H1 (cell line): ENCODE data around the gene NDUFS4. TPM values are rescaled to one million over a fixed set of nuclear protein-coding genes. Genes with fewer than 3 reads are reported as not detected.

ENCODE experiments used
- CTCF ChIA-PET: fragments of 300-600 bp; sonication (Branson Sonifier 250); formaldehyde crosslinking; loops from one replicate; lab custom pipeline; 2021; ENCODE audit not compliant: partially characterized antibody; lab: Charles Lee
- POLR2A ChIA-PET: fragments of 300-600 bp; sonication (Branson Sonifier 250); formaldehyde crosslinking; loops from one replicate; lab custom pipeline; 2021; ENCODE audit warnings: inconsistent platforms; ENCODE audit not compliant: partially characterized antibody; lab: Charles Lee
- DNase-seq, 2 experiments: peaks; one replicate each; pipeline versions ENCODE4 v3.0.0 to v3.0.0-alpha.2; 2010 to 2022; ENCODE audit warnings: low spot score in 2 of 2, low read depth in 1 of 2, mixed read lengths in 1 of 2
- FAIRE-seq: peaks from 2 replicates; lab custom pipeline; 2011; peaks lifted over from hg19 to GRCh38; lab: Jason Lieb, UNC
- H2AFZ ChIP-seq: 2 replicates; pipeline ENCODE4 v1.8.1; 2012; ENCODE audit warnings: low read length, inconsistent platforms
- H2AK5ac ChIP-seq: 2 replicates; pipeline ENCODE4 v1.6.1; 2013; ENCODE audit warnings: low read depth, low read length
- H2BK120ac ChIP-seq: replicated peaks from 2 replicates; pipeline ENCODE3; 2013; ENCODE audit warnings: low read depth, low read length, inconsistent platforms
- H2BK12ac ChIP-seq: 2 replicates; pipeline ENCODE4 v1.6.1; 2013; ENCODE audit warnings: low read depth, low read length
- H2BK15ac ChIP-seq: 2 replicates; pipeline ENCODE4 v1.6.1; 2013; ENCODE audit warnings: low read length
- H2BK20ac ChIP-seq: 2 replicates; pipeline ENCODE4 v1.6.1; 2013; ENCODE audit warnings: low read length
- H2BK5ac ChIP-seq: 2 replicates; pipeline ENCODE4 v1.6.1; 2013; ENCODE audit warnings: low read depth, low read length
- H3K14ac ChIP-seq: 2 replicates; pipeline ENCODE4 v1.6.1; 2013; ENCODE audit warnings: inconsistent platforms; ENCODE audit not compliant: insufficient read length
- H3K18ac ChIP-seq: 2 replicates; pipeline ENCODE4 v1.6.1; 2013; ENCODE audit warnings: low read length; ENCODE audit errors: extremely low read depth
- H3K23ac ChIP-seq: 2 replicates; pipeline ENCODE4 v1.6.1; 2013; ENCODE audit warnings: inconsistent platforms; ENCODE audit not compliant: insufficient read length
- H3K23me2 ChIP-seq: 2 replicates; pipeline ENCODE4 v1.6.1; 2013; ENCODE audit warnings: low read depth, low read length
- H3K27ac ChIP-seq: 2 replicates; pipeline ENCODE4 v1.6.1; 2011; ENCODE audit warnings: low read depth, low read length, inconsistent platforms
- H3K27me3 ChIP-seq, 4 experiments: replicated peaks in 1 of 4; 1 replicate in 1 of 4; 2 replicates in 3 of 4; pipeline versions ENCODE4 v1.6.1 to v1.8.1; 2011 to 2013; ENCODE audit warnings: low read length in 3 of 4, mild to moderate bottlenecking in 3 of 4, inconsistent platforms in 2 of 4, mixed read lengths in 2 of 4, moderate library complexity in 1 of 4; ENCODE audit not compliant: control insufficient read depth in 3 of 4, insufficient read depth in 3 of 4; ENCODE audit errors: extremely low read depth in 1 of 4
- H3K36me3 ChIP-seq, 4 experiments: 2 replicates each; pipeline versions ENCODE4 v1.6.1 to v1.8.1; 2011 to 2013; ENCODE audit warnings: mild to moderate bottlenecking in 4 of 4, low read length in 3 of 4, moderate library complexity in 2 of 4, control low read depth in 1 of 4, inconsistent platforms in 1 of 4; ENCODE audit not compliant: insufficient read depth in 4 of 4, control insufficient read depth in 2 of 4
- H3K4ac ChIP-seq: replicated peaks from 2 replicates; pipeline ENCODE3; 2013; ENCODE audit warnings: low read length, low read depth, mixed read lengths, inconsistent platforms; ENCODE audit not compliant: insufficient read length
- H3K4me1 ChIP-seq, 4 experiments: replicated peaks in 1 of 4; 1 replicate in 1 of 4; 2 replicates in 3 of 4; pipeline versions ENCODE4 v1.6.1 to v1.8.1; 2011 to 2013; ENCODE audit warnings: low read length in 3 of 4, inconsistent platforms in 2 of 4, mixed read lengths in 1 of 4; ENCODE audit not compliant: insufficient read depth in 4 of 4, control insufficient read depth in 3 of 4
- H3K4me2 ChIP-seq, 2 experiments: 2 replicates each; pipeline versions ENCODE4 v1.6.1 to v1.8.1; 2011 to 2013; ENCODE audit warnings: low read depth in 2 of 2, low read length in 2 of 2, control low read depth in 1 of 2, inconsistent platforms in 1 of 2, mild to moderate bottlenecking in 1 of 2; ENCODE audit not compliant: insufficient read depth in 1 of 2
- H3K4me3 ChIP-seq, 4 experiments: fragments of 200-600, 300-600 bp in 1 of 4; sonication (generic), shearing (Covaris generic), sonication (Bioruptor Twin) in 1 of 4; 2 replicates each; pipeline versions ENCODE4 v1.5.1 to v1.8.1; 2011 to 2016; ENCODE audit warnings: low read length in 4 of 4, low read depth in 3 of 4, control low read depth in 2 of 4, inconsistent platforms in 2 of 4, mild to moderate bottlenecking in 2 of 4, mixed read lengths in 1 of 4, moderate library complexity in 1 of 4; ENCODE audit not compliant: insufficient read depth in 2 of 4; ENCODE audit errors: extremely low read depth in 1 of 4
- H3K56ac ChIP-seq: replicated peaks from 2 replicates; pipeline ENCODE3; 2013; ENCODE audit warnings: low read depth, mild to moderate bottlenecking, mixed read lengths, low read length, inconsistent platforms; ENCODE audit not compliant: insufficient read length
- H3K79me1 ChIP-seq: 2 replicates; pipeline ENCODE4 v1.6.1; 2013; ENCODE audit warnings: low read depth, low read length, control low read depth
- H3K79me2 ChIP-seq, 2 experiments: 2 replicates each; pipeline versions ENCODE4 v1.6.1 to v1.8.1; 2012 to 2013; ENCODE audit warnings: low read length in 2 of 2, mild to moderate bottlenecking in 2 of 2, inconsistent platforms in 1 of 2; ENCODE audit not compliant: insufficient read depth in 2 of 2, control insufficient read depth in 1 of 2
- H3K9ac ChIP-seq, 4 experiments: replicated peaks in 1 of 4; 1 replicate in 1 of 4; 2 replicates in 3 of 4; pipeline versions ENCODE4 v1.6.1 to v1.8.1; 2011 to 2013; ENCODE audit warnings: low read depth in 3 of 4, low read length in 3 of 4, control low read depth in 2 of 4, mild to moderate bottlenecking in 2 of 4, moderate library complexity in 2 of 4, inconsistent platforms in 1 of 4; ENCODE audit errors: extremely low read depth in 1 of 4
- H3K9me3 ChIP-seq, 2 experiments: 2 replicates each; pipeline versions ENCODE4 v1.6.1 to v1.8.1; 2012 to 2013; ENCODE audit warnings: mild to moderate bottlenecking in 2 of 2, moderate library complexity in 2 of 2, control low read depth in 1 of 2, inconsistent platforms in 1 of 2, low read depth in 1 of 2, low read length in 1 of 2, mixed read lengths in 1 of 2; ENCODE audit not compliant: insufficient read depth in 2 of 2
- H4K20me1 ChIP-seq, 2 experiments: replicated peaks in 1 of 2; 2 replicates each; pipeline versions ENCODE3 to v1.8.1; 2011 to 2013; ENCODE audit warnings: inconsistent platforms in 2 of 2, low read length in 2 of 2, mild to moderate bottlenecking in 1 of 2; ENCODE audit not compliant: insufficient read depth in 2 of 2, control insufficient read depth in 1 of 2
- H4K5ac ChIP-seq: 2 replicates; pipeline ENCODE4 v1.6.1; 2013; ENCODE audit warnings: low read length, low read depth, mixed read lengths, inconsistent platforms; ENCODE audit not compliant: insufficient read length
- H4K8ac ChIP-seq: 2 replicates; pipeline ENCODE4 v1.8.0; 2013; ENCODE audit warnings: mild to moderate bottlenecking, moderate library complexity, low read length, inconsistent platforms; ENCODE audit not compliant: insufficient read depth; ENCODE audit errors: extremely low read depth
- H4K91ac ChIP-seq: replicated peaks from 2 replicates; pipeline ENCODE3; 2013; ENCODE audit warnings: low read length, mixed read lengths, inconsistent platforms; ENCODE audit not compliant: insufficient read length
- CBX8 ChIP-seq: fragments of 300-800, 300-1000 bp; sonication (generic); IDR thresholded peaks from 2 replicates; pipeline ENCODE4 v1.7.1; 2016; ENCODE audit warnings: low read depth, low read length, borderline replicate concordance
- CEBPB ChIP-seq: IDR thresholded peaks from 2 replicates; pipeline ENCODE4 v1.6.1; 2012; ENCODE audit warnings: low read depth, low read length
- CHD2 ChIP-seq: IDR thresholded peaks from 2 replicates; pipeline ENCODE4 v1.6.1; 2012; ENCODE audit warnings: low read length, improper control_type of control experiment
- EGR1 ChIP-seq: IDR thresholded peaks from 2 replicates; pipeline ENCODE4 v1.6.1; 2011; ENCODE audit warnings: low read depth, low read length, borderline replicate concordance
- GTF2F1 ChIP-seq: IDR thresholded peaks from 2 replicates; pipeline ENCODE4 v1.6.1; 2012; ENCODE audit warnings: low read depth, low read length, improper control_type of control experiment, borderline replicate concordance
- HDAC6 ChIP-seq: IDR thresholded peaks from one replicate; pipeline ENCODE4 v1.7.1; 2012; ENCODE audit warnings: low read depth, mild to moderate bottlenecking, inconsistent platforms, low read length, moderate library complexity
- RNF2 ChIP-seq: fragments of 200-900, 300-1000 bp; sonication (generic); IDR thresholded peaks from 2 replicates; pipeline ENCODE4 v1.7.1; 2016; ENCODE audit warnings: borderline replicate concordance, low read depth, mild to moderate bottlenecking, antibody characterized with exemption, low read length; ENCODE audit not compliant: poor library complexity, severe bottlenecking; ENCODE audit errors: missing control alignments
- SP1 ChIP-seq: IDR thresholded peaks from 2 replicates; pipeline ENCODE4 v1.6.1; 2011; ENCODE audit warnings: low read depth, low read length
- SRF ChIP-seq: IDR thresholded peaks from 2 replicates; pipeline ENCODE4 v1.6.1; 2011; ENCODE audit warnings: mild to moderate bottlenecking, low read depth, low read length, moderate library complexity
- SUZ12 ChIP-seq: fragments of 200-600 bp; sonication (generic); IDR thresholded peaks from 2 replicates; pipeline ENCODE4 v1.6.1; 2012; ENCODE audit warnings: mild to moderate bottlenecking, inconsistent platforms, low read length, moderate library complexity, mixed read lengths
- TCF12 ChIP-seq: IDR thresholded peaks from 2 replicates; pipeline ENCODE4 v1.6.1; 2011; ENCODE audit warnings: low read depth, mild to moderate bottlenecking, low read length
- WGBS, 2 experiments: shearing (Covaris generic) in 1 of 2; methylation state at CpG; one replicate each; pipeline versions ENCODE4 v1.1.6 to v1.1.7; 2013 to 2015; ENCODE audit warnings: low lambda C conversion rate in 2 of 2, mixed read lengths in 2 of 2, inconsistent platforms in 1 of 2, low coverage in 1 of 2, missing lambda C conversion rate in 1 of 2; ENCODE audit not compliant: insufficient replicate concordance in 2 of 2, insufficient coverage in 1 of 2, insufficient read length in 1 of 2; ENCODE audit errors: extremely low coverage in 1 of 2, missing lambda C conversion rate in 1 of 2; 5-methylcytosine and 5-hydroxymethylcytosine counted together
- polyA plus RNA-seq, 7 experiments: library from polyadenylated mRNA; depleted of rRNA in 3 of 7; stranded (reverse) in 5 of 7; unstranded in 2 of 7; fragments of >200 nt in 5 of 7; fragments of 200-250 nt in 2 of 7; gene quantifications; 1 replicate in 5 of 7; 2 replicates in 1 of 7; 4 replicates in 1 of 7; pipeline versions ENCODE4 v1.2.1 to v1.2.3, GENCODE V29; 2011 to 2013; ENCODE audit warnings: missing spikeins in 2 of 7, mixed read lengths in 2 of 7
- total RNA-seq: library from RNA; stranded (reverse); fragmentation: NEBNext Ultra II Directional; extraction: Animal tissue kit (Norgen Biotek cat#: 25700); gene quantifications from 2 replicates; pipeline ENCODE4 v1.2.1, GENCODE V29; 2021
- TF ChIP-seq, protein P1 (sequence below): IDR thresholded peaks from 2 replicates; pipeline ENCODE4 v1.6.1; 2012; ENCODE audit warnings: inconsistent platforms

The NDUFS4 gene
- total and polyA plus RNA-seq, 2 of the 8 experiments (the other 6 are each of a cell fraction or from before 2014, with no cell fraction given): 74.6 to 75.9 TPM

- H3K4me3 ChIP-seq: no peak overlapping the region
- H2BK20ac ChIP-seq: no peak overlapping the region
- H3K14ac ChIP-seq: no peak overlapping the region
- no peak overlapping the region for H3K27ac ChIP-seq
- H2BK5ac ChIP-seq: no peak overlapping the region
- H3K27me3 ChIP-seq: no peaks in the 10 kb centered on the region
- H2BK15ac ChIP-seq: no peak overlapping the region
- H3K36me3 ChIP-seq: peaks cover 0 to 6% (median 0%) of the 10 kb centered on the region in 4 experiments; a peak in 2 of 8 replicates
- H3K9ac ChIP-seq: no peak overlapping the region
- POLR2A ChIA-PET: no interaction called here
- no peaks in the 10 kb centered on the region for H3K23me2 ChIP-seq
- no peak overlapping the region for H2AFZ ChIP-seq
- H2BK120ac ChIP-seq: no peak overlapping the region
- no peak overlapping the region for H3K23ac ChIP-seq
- no peaks in the 10 kb centered on the region for H4K20me1 ChIP-seq
- CTCF ChIA-PET: no interaction called here
- no peak overlapping the region for H2AK5ac ChIP-seq
- no peak overlapping the region for H3K18ac ChIP-seq
- H3K9me3 ChIP-seq: no peaks in the 10 kb centered on the region
- H3K4me1 ChIP-seq: peaks cover 0 to 2% (median under 1%) of the 10 kb centered on the region in 4 experiments; a peak in 2 of 7 replicates
- H3K4ac ChIP-seq: no peak overlapping the region
- DNase-seq: no peak
- WGBS, 2 experiments: 85% methylated on average over 3 of the region's 3 CpGs; no CpG with 5 or more reads in 1 of the 2 experiments
- no peak for FAIRE-seq
- H4K5ac ChIP-seq: no peak overlapping the region
- no peak overlapping the region for H3K56ac ChIP-seq
- H2BK12ac ChIP-seq: no peak overlapping the region
- H4K91ac ChIP-seq: no peak overlapping the region
- no peaks in the 10 kb centered on the region for H3K79me1 ChIP-seq
- no peak overlapping the region for H3K4me2 ChIP-seq
- H3K79me2 ChIP-seq: no peaks in the 10 kb centered on the region
- no peak overlapping the region for H4K8ac ChIP-seq
- TF ChIP-seq SRF (no peak), CEBPB (no peak), GTF2F1 (no peak), RNF2 (no peak), CHD2 (no peak), CBX8 (no peak), EGR1 (no peak), SUZ12 (no peak), SP1 (no peak), TCF12 (no peak), HDAC6 (no peak)
- TF ChIP-seq, protein P1, sequence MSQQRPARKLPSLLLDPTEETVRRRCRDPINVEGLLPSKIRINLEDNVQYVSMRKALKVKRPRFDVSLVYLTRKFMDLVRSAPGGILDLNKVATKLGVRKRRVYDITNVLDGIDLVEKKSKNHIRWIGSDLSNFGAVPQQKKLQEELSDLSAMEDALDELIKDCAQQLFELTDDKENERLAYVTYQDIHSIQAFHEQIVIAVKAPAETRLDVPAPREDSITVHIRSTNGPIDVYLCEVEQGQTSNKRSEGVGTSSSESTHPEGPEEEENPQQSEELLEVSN: no peak
Measured at GRCh38 chr5:53678981-53679660, 118.7 kb downstream of the NDUFS4 start.
